NCI-H2029 treated with DMSO at 0.1 percent for 48 hours (cell line): ENCODE data around the gene VWA2.

Experiments used
- DNase-seq: peaks from one replicate; lab custom pipeline; 2025; lab: John Stamatoyannopoulos, UW

VWA2 gene

DNA sequence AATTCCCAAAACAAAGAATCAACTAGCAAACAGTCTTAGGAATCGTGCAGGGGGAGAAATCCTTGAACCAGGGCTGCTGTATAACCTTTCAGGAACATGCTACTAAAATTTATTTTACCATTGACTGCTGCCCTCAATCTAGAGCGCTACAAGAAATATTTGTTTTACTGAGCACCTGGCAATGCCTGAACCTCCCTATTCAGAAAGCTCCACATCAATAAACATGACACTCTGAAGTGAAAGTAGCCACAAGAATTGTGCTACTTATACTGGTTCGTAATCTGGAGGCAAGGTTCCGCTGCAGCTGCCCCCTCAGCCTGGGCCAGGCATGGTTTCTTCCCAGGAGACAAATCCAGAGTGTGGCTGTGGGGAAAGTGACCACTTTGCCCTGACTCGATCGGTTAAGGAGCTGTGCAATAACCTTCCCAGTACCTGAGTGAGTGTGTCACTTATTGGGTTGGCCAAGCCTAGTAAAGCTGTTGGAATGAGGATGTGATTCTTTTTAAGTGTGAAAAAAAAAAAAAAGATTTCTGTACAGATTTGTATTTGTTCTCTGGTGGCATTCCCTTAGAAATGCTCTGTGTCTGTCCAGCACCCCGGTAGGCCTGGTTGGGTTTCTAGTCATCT lies 7.7 kb downstream of the VWA2 start:
- DNase-seq = no peak

DNA sequence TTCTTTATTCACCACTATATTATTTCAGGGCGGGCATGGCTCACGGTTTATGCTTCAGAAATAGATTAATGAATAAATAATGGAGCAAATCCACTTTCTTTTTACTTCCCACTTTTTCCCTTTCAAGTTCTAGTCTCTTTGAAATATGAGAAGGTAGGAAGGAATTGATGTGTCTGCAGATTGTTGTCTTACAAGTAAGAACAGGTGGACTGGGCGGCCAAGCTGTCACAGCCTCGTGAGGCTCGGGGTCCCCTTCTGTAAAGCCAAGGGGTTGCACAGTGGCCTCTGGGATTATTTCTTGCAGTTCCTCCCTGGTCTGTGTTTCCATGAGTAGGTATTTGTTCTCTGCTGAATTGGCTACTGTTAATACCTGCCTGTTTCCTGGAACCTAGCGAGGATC lies 11.2 kb downstream of the VWA2 start:
- DNase-seq = no peak

DNA sequence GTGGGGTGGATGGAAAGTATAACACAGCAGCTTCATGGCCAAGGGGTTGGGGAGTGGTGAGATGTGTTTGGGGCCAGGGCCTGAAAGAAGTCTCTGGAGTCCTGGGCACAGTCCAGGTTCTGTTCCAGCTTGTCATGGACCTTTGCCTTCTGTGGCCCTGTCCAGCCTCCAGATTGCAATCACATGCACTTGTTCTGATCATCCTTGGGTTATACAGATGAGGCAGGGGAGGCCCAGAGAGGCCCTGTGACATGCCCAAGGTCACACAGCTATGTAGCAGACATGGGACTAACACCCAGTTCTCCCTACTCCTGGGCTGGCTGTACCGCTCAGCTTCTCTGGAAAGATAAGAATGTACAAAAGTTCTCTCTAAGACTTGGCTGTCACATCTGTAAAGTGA lies 11.7 kb downstream of the VWA2 start:
- DNase-seq = no peak

DNA sequence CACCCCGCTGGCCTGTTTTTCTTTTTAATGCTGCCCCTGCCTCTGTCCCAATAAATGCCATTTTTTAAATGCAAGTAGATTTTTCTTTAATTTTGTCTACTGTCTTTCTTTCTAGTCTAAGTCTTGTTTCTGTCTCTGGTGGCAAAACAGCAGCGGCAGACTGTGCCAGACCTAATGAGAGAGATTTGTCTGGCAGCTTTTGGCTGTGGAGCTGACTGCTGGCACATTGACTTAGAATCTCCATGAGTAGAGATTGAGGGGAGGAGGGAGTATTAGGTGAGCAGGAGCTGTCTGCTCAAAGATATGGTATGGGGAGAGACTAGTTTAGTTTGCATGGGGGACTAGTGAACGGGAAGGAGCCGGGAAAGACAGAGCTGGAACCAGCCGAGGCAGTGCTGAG lies 13.0 kb downstream of the VWA2 start:
- DNase-seq = no peak

DNA sequence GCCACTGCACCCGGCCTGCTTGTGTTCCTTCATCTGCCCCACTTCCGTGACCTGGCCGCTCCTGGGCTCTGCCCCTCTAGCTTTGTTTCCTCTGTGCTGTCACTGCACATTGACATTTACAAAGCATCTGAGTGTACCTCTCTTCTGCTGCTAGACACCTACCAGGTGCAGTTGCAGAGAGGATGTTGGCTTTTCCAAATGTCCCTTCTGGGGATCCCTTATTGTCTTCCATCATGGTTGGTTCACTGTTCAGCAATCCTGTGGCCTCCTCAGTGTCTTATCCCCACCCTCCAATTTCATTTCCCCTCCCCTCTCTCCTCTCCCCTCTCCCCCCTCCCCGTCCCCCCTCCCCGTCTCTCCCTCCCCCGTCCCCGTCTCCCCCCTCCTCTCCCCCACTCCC lies 13.8 kb downstream of the VWA2 start:
- no peak for DNase-seq

DNA sequence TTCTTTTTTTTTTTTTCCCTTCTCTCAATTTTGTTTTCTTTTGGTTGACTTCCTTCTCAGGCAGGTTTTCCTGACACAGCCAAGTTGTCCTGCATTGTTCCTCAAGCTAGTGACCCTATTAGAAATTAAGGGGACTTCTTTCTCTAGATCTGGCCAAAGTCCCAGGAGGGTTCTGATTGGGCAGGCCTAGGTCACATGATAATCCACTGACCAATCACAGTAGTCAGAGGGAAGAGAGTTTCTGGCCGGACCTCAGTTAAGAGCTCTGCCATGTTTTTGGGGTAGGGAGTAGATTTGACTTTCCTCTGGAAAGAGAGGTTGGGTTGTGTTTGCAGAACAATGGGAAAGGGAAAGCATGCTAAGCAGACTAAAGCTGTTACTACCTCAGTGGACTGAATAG lies 16.2 kb downstream of the VWA2 start:
- no peak for DNase-seq

DNA sequence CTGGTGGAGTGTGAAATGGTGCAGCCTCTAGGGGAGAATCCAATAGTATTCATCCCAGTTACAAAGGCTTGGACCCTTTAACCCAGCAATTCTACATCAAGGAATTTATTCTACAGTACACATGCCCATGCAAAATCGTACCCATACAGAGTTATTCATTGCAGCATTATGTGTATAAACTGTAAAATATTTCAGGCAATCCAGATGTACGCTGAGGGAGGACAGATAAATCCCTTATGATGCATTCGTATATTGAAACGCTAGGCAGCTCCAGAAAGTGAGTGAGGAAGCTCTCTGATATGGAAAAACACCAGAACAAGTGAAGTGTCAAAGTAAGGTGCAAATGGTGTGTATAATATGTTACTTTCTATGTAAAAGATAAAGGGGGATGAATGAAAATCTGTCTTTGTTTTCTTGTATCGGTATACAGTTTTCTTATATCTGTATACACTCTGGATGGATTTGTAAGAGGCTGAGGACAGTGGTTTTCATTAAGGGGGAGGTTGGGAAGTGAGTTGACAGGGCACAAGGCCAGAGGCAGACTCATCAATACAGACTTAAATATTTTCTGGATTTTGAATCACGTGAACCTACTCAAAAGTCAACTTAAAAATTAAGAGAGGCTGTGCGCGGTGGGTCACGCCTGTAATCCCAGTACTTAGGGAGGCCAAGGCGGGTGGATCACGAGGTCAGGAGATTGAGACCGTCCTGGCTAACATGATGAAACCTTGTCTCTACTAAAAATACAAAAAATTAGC lies 17.1 kb downstream of the VWA2 start:
- DNase-seq = no peak

DNA sequence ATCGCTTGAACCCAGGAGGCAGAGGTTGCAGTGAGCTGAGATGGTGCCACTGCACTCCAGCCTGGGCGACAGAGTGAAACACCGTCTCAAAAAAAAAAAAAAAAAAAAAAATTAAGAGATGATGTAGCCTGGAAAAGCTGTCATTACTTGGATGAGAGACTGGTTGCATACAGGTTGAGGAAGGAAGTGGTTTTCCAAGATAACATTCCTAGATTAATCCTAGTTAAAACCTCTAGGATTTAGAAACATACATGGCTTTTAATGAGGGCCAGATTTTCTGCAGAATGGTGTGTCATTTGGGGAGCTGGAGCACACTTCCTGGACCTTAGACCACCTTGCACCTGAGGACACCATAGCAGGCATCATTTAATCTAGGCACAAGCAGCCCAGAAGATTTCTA lies 17.8 kb downstream of the VWA2 start:
- no peak for DNase-seq

DNA sequence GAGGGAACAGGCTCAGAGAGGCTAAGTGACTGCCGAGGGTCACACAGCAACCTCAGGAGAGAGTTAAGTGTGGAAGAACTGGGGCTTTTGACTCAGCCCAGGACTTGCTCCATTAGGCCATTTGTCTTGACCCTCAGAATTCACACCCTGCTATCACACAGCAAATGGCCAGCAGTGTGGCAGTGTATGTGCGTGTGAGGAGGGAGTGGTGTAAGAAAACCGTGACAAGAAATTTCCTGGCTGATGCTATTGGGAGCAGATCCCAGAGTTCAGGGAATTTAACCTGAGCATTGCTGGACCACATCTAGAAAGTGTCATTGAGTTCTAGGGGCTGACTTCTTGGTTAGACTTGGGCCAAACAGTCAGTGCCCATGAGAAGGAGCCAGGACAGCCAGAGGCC lies 18.4 kb downstream of the VWA2 start:
- no peak for DNase-seq

DNA sequence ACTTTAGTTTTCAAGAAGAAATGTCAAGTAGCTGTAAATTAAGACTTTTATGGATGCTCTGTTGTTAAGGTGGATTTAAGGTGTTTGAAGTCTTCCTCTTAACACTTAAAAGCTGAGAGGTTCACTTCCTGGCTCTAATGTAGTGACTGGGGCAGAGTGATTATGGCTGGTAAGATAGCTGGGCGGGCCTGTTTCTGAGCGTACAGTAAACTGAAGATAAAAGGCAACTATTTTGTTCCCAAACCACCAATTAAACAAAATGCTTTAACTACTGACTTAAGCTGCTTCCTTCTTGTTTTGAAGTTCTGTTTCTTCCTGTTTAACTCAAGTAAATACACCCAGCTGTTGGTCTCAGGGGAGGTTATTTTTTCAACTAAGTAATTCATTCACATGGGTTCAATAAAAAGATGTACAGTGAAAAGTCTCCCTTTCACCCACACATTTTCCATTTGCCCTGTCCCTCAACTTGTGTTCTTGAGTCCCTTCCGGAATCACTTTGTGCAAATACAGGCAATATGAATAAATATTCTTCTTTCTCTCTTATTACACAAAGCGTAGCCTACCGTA lies 19.3 kb downstream of the VWA2 start:
- no peak for DNase-seq

DNA sequence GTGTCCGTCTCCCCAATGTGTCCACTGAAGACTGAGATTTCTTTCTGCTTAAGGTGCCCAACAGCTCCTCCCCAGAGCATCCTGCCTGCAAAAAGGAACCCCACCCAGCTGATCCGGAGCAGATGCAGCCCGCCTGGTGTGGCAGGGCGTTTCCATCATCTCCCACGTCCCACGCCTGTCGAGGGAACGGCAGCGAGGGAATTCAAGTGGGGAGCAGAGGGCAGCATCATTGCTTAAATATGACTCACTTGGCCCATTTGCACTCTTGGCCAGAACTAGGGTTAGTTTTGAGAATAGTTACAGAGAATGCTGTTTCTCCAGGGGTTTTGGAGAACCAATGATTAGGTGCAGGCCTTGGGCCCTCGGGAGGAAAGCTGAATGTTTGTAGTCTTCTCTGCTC lies 20.8 kb downstream of the VWA2 start:
- DNase-seq = no peak

DNA sequence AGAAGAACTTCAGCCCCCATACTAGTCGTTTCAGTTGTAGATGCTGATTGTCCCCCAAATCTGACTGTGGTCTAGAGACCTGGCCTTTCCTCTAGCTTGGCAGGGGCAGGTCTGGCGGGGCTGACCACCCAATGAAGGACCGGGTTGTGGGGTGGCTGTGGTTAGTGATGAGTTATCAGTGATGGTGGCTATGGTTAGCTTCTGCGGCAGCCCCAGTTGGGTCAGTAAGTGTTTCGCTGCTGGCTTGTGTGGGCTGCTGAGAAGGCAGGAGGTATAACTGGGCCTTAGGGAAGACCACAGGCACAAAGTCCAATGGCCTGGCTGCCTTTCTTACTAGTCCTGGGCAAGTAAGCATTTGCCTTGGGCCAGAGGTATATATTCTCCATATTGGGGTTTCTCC lies 21.3 kb downstream of the VWA2 start:
- no peak for DNase-seq

DNA sequence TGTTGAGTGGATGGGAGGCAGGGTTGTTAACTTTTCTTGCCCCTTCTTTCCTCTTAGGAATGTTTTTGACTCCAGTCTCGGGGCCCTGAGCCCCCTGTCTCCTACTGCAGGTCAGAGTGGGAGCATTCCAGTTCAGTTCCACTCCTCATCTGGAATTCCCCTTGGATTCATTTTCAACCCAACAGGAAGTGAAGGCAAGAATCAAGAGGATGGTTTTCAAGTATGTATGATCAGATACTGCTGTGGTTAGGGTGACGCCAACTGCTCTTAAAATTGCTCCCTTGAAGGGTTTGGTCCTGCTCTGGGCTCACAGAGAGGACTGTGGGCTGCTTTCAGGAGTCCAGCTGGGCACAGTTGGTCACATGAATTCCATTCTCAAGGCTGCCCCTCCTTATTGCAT lies 22.0 kb downstream of the VWA2 start:
- DNase-seq = no peak

DNA sequence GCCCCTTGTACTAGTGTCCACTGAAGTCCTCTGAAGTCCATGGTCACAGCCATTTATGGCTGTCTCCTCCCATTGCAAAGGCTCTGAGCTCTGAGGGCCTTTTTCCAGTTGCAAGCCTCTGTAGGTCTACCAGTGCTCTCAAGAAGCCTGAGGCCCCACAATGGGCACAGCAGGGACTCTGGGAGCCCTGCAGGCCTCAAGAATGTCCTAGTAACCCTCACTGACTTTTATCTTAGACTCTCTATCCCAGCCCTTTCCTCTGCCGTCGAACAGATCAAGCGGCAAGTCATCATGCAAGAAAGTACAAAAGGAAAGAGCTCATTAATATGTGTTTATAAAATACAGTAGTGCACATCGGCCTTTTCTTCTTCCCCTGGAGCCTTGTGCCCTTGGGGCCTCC lies 23.4 kb downstream of the VWA2 start:
- no peak for DNase-seq

DNA sequence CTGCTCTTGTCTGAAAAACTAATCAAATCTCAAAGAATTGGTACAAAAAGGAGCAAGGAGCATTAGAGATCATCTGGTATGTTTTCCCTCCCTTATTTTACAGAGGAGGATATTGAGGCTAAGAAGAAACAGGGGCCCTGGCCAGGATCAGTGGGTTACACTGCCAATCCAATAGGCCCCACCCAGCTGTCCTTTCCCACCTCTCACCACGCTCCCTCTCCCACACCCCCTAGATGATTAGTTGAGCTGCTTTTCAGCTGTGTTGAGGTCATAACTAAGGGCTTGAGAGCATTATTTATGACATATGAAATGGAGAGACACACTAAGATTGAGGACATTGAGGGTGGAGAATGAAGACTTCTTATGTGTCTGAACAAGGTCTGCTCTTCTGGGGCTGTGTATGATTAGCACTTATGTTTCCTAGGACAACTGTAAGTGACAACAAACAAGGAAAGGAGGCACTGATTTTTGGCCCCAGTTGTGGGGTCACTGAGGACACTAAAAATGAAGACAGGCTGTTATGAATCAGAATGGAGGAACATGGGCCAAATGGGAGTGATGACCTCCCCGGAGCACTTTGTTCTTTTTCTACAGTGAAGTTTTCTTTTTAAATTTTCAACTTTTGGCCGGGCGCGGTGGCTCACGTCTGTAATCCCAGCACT lies 26.5 kb downstream of the VWA2 start:
- no peak for DNase-seq

DNA sequence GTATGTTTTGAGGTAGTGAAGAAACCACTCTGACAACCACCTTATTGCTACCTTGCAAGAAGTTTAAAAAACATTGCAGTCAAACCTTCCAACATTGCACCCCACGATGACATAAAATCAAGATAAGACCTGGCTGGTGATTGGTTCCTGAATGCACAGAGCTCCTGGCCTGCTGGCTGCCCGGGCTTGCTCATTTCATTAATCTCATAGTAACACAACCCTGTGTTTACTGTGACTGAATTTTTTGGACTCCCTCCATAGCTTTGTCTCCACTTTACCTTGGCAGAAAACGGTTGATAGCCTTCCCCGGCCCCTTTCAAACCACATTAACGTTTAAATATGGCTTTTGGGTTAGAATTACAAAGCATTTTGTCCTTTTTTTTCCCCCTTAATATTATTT lies 27.5 kb downstream of the VWA2 start:
- peak; percentile 76 for DNase-seq

DNA sequence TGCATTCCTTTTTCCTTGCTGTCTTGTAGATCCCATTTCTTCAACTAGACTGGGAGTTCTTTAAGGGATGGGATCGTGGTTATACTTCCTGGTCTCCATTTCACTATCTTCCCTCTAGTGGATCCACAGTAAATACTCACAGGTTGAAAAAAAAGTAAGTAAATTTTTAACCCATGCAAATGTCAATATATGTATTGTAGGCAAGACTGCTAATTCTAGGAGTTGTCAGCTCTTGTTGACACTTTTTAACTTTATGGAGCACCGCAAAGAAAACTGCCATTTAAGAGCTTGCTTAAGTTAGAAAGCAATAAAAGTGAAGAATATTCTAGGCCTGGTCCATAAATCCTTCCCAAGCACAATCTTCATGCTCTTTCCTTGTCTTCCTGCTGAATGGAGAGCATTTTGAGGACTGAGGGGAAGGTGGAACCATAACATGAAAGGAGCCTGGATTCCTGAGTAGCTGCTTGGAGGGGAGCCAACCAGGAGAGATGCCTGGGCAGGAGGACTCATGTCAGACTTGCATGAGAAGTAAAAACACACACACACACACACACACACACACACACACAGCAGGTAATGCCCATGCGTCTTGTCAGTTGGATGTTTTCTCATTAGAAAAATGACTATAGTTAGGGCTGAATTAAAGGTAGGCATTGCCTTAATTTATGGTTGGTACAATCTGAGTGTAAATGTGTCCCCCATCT lies 32.2 kb downstream of the VWA2 start:
- DNase-seq = no peak

DNA sequence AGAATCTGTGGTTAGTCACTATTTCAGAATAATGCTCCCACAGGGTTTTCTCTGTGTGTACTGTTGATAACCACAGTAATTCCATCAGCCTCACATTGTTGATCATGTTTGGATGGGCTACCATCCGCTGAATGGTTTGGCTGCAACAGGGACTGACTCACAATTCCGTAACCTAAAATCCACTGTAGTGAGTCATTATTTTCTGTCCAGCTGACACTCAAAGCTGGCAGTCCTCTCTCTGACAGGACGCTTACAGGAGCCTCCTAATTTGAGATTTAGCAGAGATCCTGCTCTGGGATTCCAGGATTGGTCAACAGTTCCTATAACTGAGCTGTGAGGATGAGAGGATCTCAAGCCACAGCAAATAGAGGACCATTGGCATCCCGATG lies 32.7 kb downstream of the VWA2 start:
- DNase-seq = no peak

DNA sequence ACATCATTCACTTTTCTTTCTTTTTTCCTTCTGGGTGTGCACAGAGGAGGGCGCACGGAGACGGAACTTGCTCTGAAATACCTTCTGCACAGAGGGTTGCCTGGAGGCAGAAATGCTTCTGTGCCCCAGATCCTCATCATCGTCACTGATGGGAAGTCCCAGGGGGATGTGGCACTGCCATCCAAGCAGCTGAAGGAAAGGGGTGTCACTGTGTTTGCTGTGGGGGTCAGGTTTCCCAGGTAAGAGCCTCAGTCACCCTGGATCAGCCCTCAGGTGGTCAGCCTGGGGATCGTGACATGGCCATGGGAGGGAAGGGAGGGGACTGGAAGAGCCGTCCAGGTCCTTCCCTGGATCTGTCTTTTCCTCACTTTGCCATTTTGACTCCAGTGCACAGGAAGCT lies 33.6 kb downstream of the VWA2 start:
- no peak for DNase-seq

DNA sequence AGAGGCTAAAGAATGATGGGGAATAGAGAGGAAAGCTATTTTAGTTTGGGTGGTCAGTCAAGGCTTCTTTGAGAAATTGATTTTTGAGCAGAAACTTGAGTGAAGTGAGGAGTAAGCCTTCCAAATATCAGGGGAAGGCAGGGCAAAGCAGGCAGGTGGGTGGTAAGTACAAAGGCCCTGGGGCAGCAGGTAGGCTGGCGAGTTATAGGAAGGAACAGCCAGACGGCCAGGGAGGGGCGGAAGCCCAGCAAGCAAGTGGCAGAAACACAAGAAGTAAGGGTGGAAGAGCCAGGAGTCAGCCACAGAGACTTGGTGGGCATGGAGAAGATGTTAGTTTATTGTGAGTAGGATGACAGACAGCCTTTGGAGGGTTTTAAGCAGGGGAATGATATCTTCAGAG lies 34.9 kb downstream of the VWA2 start:
- DNase-seq = no peak

DNA sequence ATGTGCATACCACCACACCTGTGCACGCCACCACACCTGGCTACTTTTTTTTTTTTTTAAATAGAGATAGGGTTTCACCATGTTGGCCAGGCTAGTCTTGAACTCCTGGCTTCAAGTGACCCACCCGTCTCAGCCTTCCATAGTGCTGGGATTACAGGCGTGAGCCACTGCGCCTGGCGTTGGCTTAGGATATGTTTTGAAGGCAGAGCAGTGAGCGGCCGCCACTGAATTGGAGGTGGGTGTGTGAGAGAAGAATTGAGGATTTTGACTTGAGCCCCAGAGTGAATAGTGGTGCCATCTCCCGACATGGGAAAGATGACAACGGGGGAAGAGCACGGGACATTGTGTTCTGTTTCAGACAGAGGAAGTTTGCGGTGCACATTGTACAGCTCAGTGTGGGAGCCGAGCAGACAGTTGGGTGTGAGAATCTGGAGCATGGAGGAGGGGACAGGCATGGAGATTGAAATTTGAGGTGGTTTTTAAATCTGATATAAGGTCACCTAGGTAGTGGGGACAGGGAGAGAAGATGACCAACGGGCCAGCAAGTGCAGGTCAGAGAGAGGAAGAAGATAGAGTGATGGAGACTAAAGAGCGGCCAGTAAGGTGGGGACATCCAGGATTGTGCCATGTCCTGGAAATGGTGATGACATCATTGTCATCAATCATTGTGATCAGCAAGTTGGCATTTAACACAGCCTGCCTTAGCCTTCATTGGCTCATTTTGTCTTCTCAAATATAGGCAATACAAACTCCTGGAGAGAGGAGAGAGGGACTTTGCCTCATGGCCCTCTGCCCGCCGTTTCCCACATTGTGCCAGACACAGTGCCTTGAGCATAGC lies 35.8 kb downstream of the VWA2 start:
- DNase-seq = no peak

DNA sequence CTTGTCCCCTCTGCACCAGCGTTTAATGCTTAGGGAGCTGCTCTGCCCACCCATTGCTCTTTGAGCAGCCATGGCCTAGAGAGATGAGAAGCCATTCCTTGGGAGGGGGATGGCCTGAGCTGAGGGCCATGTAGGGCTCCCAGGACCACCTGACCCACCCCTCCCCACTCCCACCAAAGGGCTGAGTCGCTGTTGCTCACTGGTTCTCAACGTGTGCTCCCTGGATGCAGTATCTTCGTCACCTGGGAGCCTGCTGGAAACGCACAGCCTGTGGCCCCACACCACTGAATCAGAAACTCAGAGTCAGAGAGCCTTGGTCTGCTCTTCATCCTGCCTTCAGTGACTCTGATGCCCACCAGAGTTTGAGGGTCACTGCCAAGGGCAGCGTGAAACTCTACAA lies 37.0 kb downstream of the VWA2 start:
- DNase-seq = no peak
